ENCODE data around the gene CCDC86. TPM values are rescaled to one million over a fixed set of nuclear protein-coding genes. Genes with fewer than 3 reads are reported as not detected.

CCDC86 gene
- total and polyA plus RNA-seq, 12 donors = 14.7 to 52.4 (median 29.8) TPM

DNA sequence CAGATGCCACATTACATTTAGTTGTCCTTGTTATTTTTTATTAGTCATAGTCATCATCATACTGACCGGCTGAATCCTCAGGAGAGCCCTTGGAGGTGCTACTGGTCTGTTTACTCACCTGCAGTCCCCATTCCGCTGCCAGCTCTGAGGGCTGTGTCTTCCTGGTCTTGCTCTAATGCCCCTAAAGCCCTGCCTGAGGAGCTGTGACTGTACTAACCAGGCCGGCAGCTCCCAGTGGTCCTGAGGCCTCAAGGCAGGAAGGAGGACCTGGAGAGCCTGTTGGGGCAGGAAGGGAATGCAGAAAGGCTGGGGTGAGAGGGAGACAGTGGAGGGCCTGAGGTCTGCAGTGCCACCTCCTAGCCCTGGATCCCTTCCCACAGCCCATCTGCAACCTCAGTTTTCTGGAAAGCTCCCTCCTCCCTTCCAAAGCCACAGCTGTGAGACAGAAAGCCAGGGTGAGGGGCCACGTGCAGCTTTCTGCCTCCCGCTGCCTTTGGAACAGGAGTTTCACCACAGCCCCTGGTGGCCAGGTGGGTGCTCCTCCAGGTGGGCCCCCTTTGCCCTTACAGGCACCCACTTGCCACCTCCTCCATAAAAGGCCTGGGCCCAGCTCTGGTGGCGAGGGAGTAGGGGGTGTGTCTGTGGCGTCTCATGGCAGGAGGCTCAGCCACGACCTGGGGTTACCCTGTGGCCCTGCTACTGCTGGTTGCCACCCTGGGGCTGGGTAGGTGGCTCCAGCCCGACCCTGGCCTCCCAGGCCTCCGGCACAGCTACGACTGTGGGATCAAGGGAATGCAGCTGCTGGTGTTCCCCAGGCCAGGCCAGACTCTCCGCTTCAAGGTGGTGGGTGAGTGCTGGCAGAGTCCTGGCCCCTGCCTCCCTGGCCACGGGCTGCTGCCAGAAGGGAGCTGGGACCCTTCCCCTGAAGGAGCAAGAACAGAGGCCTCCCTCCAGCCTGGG, 25.3 kb downstream of the CCDC86 start, which contains the start of gene ZP1:
ZP1 (plus strand) TSS at position 632 of the 960 bp plus-strand sequence; CDS start at position 652, 20 bp downstream.
- TF ChIP-seq, protein P1, sequence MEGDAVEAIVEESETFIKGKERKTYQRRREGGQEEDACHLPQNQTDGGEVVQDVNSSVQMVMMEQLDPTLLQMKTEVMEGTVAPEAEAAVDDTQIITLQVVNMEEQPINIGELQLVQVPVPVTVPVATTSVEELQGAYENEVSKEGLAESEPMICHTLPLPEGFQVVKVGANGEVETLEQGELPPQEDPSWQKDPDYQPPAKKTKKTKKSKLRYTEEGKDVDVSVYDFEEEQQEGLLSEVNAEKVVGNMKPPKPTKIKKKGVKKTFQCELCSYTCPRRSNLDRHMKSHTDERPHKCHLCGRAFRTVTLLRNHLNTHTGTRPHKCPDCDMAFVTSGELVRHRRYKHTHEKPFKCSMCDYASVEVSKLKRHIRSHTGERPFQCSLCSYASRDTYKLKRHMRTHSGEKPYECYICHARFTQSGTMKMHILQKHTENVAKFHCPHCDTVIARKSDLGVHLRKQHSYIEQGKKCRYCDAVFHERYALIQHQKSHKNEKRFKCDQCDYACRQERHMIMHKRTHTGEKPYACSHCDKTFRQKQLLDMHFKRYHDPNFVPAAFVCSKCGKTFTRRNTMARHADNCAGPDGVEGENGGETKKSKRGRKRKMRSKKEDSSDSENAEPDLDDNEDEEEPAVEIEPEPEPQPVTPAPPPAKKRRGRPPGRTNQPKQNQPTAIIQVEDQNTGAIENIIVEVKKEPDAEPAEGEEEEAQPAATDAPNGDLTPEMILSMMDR (IDR thresholded peaks at IDR 0.05) = no peak
- no peak for TF ChIP-seq POLR2A (IDR thresholded peaks at IDR 0.05)
- no peak within 1 kb of the TSS for H3K4me3 ChIP-seq
- no peaks in the 10 kb centered on the region for H3K9me3 ChIP-seq (replicated peaks in 1 of 3)
- H3K36me3 ChIP-seq (replicated peaks in 1 of 2) = no peaks in the 10 kb centered on the region
- H3K4me1 ChIP-seq (replicated peaks in 1 of 2) = peaks cover 0 to 10% of the 10 kb centered on the region in 2 donors
- 77 to 91% (median 82%) methylated on average over 6 to 13 of the region's 13 CpGs for WGBS, 4 donors
- H3K27ac ChIP-seq = no peak within 1 kb of the TSS
- peak in 3 of 7 donors; percentile 1 to 35 (median 4) for DNase-seq
- H3K27me3 ChIP-seq = no peaks in the 10 kb centered on the region
- intact Hi-C loops (cut with DNase I) = no loop called here

DNA sequence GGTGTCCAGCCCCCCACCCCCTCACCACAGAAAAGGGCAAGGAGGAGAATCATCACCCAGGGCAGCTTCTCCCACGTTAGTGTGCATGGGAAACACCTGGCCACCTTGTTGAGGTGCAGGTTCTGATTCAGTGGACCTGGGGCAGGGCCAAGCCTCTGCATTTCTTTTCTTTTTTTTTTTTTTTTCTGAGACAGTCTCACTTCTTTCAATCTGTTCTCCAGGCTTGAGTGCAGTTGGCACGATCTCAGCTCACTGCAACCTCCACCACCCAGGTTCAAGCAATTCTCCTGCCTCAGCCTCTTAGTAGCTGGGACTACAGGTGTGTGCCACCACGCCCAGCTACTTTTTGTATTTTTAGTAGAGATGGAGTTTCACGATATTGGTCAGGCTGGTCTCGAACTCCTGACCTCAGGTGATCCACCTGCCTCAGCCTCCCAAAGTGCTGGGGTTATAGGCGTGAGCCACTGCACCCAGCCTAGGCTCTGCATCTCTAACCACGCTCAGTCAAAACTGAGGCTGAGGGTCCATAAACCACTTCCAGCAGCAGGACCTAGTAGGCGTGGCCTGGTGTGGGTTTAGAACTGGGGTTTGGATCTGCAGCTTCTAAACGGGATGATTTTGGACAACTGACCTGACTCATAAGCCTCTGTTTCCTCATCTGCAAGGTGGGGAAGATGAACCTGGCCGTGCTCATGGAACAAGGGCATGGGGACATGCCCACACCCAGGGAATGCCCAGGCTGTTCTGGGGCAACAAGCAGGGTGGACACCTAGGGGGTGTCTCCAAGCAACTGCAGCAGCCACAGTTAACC, 26.2 kb downstream of the CCDC86 start:
- H3K27me3 ChIP-seq = no peaks in the 10 kb centered on the region
- intact Hi-C loops (cut with DNase I) = no loop called here
- WGBS, 4 donors = 79 to 90% (median 87%) methylated on average over 9 to 10 of the region's 10 CpGs

DNA sequence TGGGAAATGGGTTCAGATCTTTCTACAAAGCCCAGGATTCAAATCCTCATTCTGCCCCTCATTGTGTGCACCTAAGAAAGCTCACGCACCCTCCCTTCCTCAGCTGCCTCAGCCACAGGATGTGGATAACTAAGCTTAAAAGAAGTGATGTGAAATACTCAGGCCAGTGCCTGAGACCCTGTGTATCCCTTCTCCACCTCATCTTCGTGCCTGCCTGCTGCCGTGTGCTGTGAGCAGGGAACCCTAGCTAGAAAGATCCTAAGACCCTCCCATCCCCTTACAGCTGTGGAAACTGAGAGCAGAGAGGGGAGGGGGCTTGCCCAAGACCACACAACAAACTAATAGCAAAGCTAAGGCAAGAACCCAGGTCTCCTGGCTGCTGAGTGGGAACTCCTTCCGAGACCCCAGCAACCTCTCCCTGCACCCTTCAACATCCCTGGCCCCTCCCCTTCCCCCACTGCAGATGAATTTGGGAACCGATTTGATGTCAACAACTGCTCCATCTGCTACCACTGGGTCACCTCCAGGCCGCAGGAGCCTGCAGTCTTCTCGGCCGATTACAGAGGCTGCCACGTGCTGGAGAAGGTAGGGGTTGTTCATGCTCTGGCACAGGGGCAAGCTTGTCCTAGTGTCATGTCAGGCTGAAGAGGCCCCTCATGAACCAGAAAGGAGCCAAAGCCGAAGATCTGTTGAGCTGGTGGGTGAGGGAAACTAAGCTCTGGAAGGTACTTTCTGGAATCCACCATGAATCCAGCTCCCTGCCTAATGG, 27.0 kb downstream of the CCDC86 start:
- Histone ChIP-seq H3K27me3 (no peaks in the 10 kb centered on the region), H3K4me3 (no peak overlapping the region), H3K4me1 (replicated peaks in 1 of 2) (peaks cover 0 to 22% of the 10 kb centered on the region in 2 donors), H3K27ac (no peak overlapping the region), H3K36me3 (replicated peaks in 1 of 2) (no peaks in the 10 kb centered on the region), H3K9me3 (replicated peaks in 1 of 3) (no peaks in the 10 kb centered on the region)
- DNase-seq = peak in 2 of 7 donors; percentile 3 to 27
- no peak for TF ChIP-seq POLR2A (IDR thresholded peaks at IDR 0.05)
- TF ChIP-seq, protein P1 (IDR thresholded peaks at IDR 0.05) = no peak
- 73 to 88% (median 83%) methylated on average over 10 of the region's 10 CpGs for WGBS, 4 donors
- intact Hi-C loops (cut with DNase I) = no loop called here

More for the DNA sequence above, 26.2 kb downstream of the CCDC86 start:
- Histone ChIP-seq H3K4me3 (no peak overlapping the region), H3K4me1 (replicated peaks in 1 of 2) (peaks cover 0 to 16% of the 10 kb centered on the region in 2 donors), H3K9me3 (replicated peaks in 1 of 3) (no peaks in the 10 kb centered on the region), H3K27ac (no peak overlapping the region), H3K36me3 (replicated peaks in 1 of 2) (no peaks in the 10 kb centered on the region)
- TF ChIP-seq POLR2A (IDR thresholded peaks at IDR 0.05) = no peak
- TF ChIP-seq, protein P1 (IDR thresholded peaks at IDR 0.05) = no peak
- DNase-seq = peak in 1 of 7 donors; percentile 23

Data from adrenal gland (tissue), 12 donors.